ENCODE results near the gene GPR108. TPM values are rescaled to one million over a fixed set of nuclear protein-coding genes. Genes with fewer than 3 reads are reported as not detected.

GPR108 gene
- total and polyA plus RNA-seq, 2 of the 13 experiments (the other 11 are each of a cell fraction or from before 2014, with no cell fraction given) = 36.4 to 63.0 TPM

GRCh38 chr19:6719540-6719861 is 17.9 kb downstream of the GPR108 start (continued):
- no peak for TF ChIP-seq ZNF564 (CRISPR knock-in tag; IDR thresholded peaks at IDR 0.05)
- 0 out of 2 replicates have a peak, but pooled peaks have one; percentile 27 for TF ChIP-seq BRCA1 (CRISPR knock-in tag; IDR thresholded peaks at IDR 0.05)

GRCh38 chr19:6718741-6719539 is 18.4 kb downstream of the GPR108 start:
- peak overlapping the region; percentile 94 for H3K9ac ChIP-seq (ENCODE audit: insufficient read depth, low read depth, low read length)
- peak overlapping the region; percentile 79 for H3K4me2 ChIP-seq (ENCODE audit: low read depth, low read length)
- CTCF ChIA-PET (ENCODE audit: low intra/inter-chr PET ratio, low total read pairs) = no interaction called here
- H3K79me2 ChIP-seq (ENCODE audit: insufficient read depth, low read length) = peaks cover 23% of the 10 kb centered on the region
- in situ Hi-C loops (cut with HindIII; ENCODE audit: extremely low pct_ligation_motif_present, low pct_unique_long_range_greater_than_20kb) = no loop called here
- WGBS (ENCODE audit: low lambda C conversion rate) = 7% methylated on average over 7 of the region's 21 CpGs
- no peaks in the 10 kb centered on the region for H3K9me3 ChIP-seq (ENCODE audit: low read length)
- peak overlapping the region; percentile 90 for H3K27ac ChIP-seq (ENCODE audit: extremely low read length, insufficient read depth, low read length)
- peaks cover 57% of the 10 kb centered on the region for H4K20me1 ChIP-seq (ENCODE audit: insufficient read depth, low read length)
- POLR2A ChIA-PET = interaction anchor here (0.9 to 8.0 kb wide), 8 partner anchors 11 to 35 kb away, joined by 3 to 278 read pairs (median 9); partner anchors contain the start of gene GPR108
- DNase-seq (ENCODE audit: low spot score) (peak; percentile 93), FAIRE-seq (peak; percentile 87), ATAC-seq (peak; percentile 69)
- H2AFZ ChIP-seq (ENCODE audit: low read length) = no peak overlapping the region
- peaks cover 60% of the 10 kb centered on the region for H3K4me1 ChIP-seq (ENCODE audit: insufficient read depth, low read length)
- peak overlapping the region; percentile 70 to 100 (median 89) for H3K4me3 ChIP-seq (replicated peaks in 1 of 3; ENCODE audit: insufficient read depth in 1 of 3, low read depth in 2 of 3, low read length in 3 of 3)
- no TSS peak for BruUV-seq (replicated peaks)
- peaks cover 18 to 31% of the 10 kb centered on the region in 2 experiments for H3K36me3 ChIP-seq (replicated peaks in 1 of 2; ENCODE audit: control insufficient read depth in 1 of 2, insufficient read depth in 2 of 2, low read length in 2 of 2)
- intact Hi-C loops (cut with micrococcal nuclease; ENCODE audit: unreplicated experiment) = loop anchor here (2.0 kb wide), 1 partner anchor 144 kb away; no protein-coding TSS in a partner anchor
- H3K27me3 ChIP-seq (ENCODE audit: control insufficient read depth in 1 of 2, insufficient read depth in 2 of 2, low read length in 2 of 2) = peaks cover 0 to 7% of the 10 kb centered on the region in 2 experiments; a peak in 1 of 5 replicates
- peak; percentile 35; the same call in 1 of the 2 replicates for TF ChIP-seq ZBTB26 (CRISPR knock-in tag; IDR thresholded peaks at IDR 0.05; ENCODE audit: borderline replicate concordance)
- no peak for TF ChIP-seq SNAPC2 (CRISPR knock-in tag; IDR thresholded peaks at IDR 0.05)
- TF ChIP-seq SNRNP70 (IDR thresholded peaks at IDR 0.05; ENCODE audit: low read depth, low read length) = no peak
- TF ChIP-seq REST (IDR thresholded peaks at IDR 0.05; ENCODE audit: borderline replicate concordance in 1 of 2, low read depth in 1 of 2, low read length in 2 of 2) = 0 out of 4 replicates have a peak, but pooled peaks of 1 of the 2 experiments have one; percentile 48
- TF ChIP-seq HIVEP1 (CRISPR knock-in tag; IDR thresholded peaks at IDR 0.05) = 0 out of 2 replicates have a peak, but pooled peaks have one; percentile 22
- TF ChIP-seq HMGXB4 (CRISPR knock-in tag; IDR thresholded peaks at IDR 0.05; ENCODE audit: borderline replicate concordance in 1 of 2, low read depth in 1 of 2) = peak; percentile 31 to 38; a peak in 2 of 4 replicates
- TF ChIP-seq ZNF790 (CRISPR knock-in tag; IDR thresholded peaks at IDR 0.05; ENCODE audit: borderline replicate concordance) = 0 out of 2 replicates have a peak, but pooled peaks have one; percentile 44
- peak; percentile 74; the same call in 1 of the 2 replicates for TF ChIP-seq ZNF607 (CRISPR knock-in tag; IDR thresholded peaks at IDR 0.05; ENCODE audit: borderline replicate concordance)
- TF ChIP-seq ZNF883 (CRISPR knock-in tag; IDR thresholded peaks at IDR 0.05; ENCODE audit: not compliant biosample characterization) = peak; percentile 28
- peak; percentile 86 for TF ChIP-seq SP4 (CRISPR knock-in tag; IDR thresholded peaks at IDR 0.05)
- TF ChIP-seq ZEB1 (IDR thresholded peaks at IDR 0.05; ENCODE audit: insufficient replicate concordance, low read depth) = no peak
- TF ChIP-seq SIN3A (IDR thresholded peaks at IDR 0.05; ENCODE audit: borderline replicate concordance, low read depth, low read length) = 0 out of 2 replicates have a peak, but pooled peaks have one; percentile 17
